Putamen (tissue), 1 donor: ENCODE results near the gene ACADL.

Source experiments
- DNase-seq: peaks from one replicate; pipeline ENCODE4 v3.0.0-alpha.2; 2016; ENCODE audit warnings: low spot score

ACADL gene

DNA sequence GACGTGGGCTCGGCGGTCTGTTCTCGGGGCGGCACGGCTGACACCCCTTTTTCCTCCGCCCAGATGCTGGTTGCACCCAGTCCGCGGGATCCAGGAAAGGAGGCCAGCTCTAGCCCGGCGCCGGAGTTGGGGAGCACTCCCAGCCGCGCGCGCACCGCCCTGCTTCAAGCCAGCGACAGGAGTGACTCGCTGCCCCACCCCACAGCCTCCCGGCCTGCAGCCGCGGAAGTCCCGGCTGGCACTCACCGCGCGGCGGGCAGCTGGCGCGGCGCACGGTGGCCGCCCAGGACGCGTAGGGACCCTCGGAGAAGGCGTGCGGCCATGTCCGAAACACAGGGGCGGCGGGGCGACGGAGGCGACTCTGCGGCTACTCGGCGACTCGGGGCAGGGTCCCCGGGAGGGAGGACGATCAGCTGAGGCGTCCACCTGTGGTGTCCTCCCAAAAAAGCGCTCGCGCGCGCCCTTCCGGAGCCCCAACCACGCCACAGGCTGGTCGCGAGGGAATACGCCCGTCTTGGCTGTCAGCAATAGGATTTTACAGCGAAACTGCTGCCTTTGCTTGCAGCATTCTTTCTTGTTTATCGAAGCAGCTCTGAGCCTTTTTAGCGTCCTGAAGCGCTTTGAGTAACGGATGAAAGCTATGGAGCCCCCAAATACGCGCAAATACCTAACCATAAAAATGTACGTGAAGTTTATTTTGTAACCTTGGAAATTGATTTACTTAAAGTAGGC is at the start of gene ACADL:
TSS of gene ACADL (minus strand) at position 507 of the 732 bp plus-strand sequence. CDS start at position 323, 184 bp downstream.
- DNase-seq, result no peak

DNA sequence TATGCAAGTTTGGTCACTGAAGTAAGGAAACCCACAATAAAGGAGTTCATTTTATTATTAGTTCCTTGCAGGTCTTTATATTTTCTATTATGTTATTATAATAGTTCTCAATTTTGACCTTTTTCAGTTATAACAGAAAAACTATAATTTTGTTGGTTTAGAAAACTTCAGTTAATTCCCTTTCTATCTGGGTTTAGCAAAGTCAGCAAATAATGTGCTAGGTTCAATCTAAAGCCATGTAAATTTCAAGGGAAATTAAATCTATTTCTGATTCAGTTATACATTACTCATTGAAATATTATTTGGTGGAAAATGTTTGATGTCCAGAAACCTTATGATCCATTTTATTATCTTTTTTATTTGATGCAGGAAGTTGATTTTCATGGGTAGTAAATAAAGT is 46.1 kb upstream of the ACADL start:
- no peak for DNase-seq

GRCh38 chr2:210269148-210269547 is 43.9 kb upstream of the ACADL start:
- DNase-seq, result no peak

- no peak for DNase-seq
Measured at GRCh38 chr2:210268281-210268680, 43.0 kb upstream of the ACADL start.

- no peak for DNase-seq
Measured at GRCh38 chr2:210267698-210268097, 42.5 kb upstream of the ACADL start.

DNA sequence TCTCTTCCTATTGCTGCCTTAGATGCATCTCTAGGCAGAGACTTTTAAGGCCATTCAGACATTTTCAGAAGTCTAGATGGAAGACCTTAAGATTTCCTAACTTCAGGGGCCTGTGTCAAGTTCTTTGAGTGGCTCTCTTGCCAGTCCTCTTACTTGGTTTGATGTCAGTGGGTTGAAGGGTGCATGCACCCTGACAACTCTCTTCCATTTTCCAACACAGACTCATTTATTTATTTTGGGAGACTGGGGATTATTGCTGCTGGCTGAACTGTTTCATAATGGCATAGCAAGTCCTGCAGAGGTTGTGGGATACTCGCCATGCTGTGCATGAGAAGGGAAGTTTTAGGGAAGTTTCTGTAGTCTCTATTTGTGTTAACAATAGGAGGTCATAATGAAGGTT is 39.0 kb upstream of the ACADL start:
- no peak for DNase-seq

GRCh38 chr2:210263841-210264240 is 38.6 kb upstream of the ACADL start:
- no peak for DNase-seq

- DNase-seq, result no peak
Measured at GRCh38 chr2:210262036-210262435, 36.8 kb upstream of the ACADL start.

DNA sequence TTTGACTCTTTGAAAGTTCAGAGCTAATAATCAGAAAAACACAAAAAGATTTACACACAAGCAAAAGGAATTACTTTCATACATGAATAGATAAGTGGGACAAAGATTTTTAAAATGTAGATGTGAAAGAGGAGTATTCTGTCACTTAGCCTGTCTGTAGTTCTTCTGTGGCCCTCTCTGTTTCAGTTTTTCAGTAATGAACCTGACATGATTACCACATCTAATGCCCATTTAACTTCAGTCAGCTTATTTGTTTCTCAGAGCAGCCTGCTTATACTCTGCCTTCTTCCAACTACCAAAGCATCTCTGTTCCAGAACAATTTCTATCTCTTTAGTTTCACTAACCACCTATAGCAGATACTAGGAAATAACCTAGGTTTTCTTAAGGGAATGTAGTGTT is 34.4 kb upstream of the ACADL start:
- DNase-seq, result no peak

- no peak for DNase-seq
Measured at GRCh38 chr2:210252699-210253606, 27.7 kb upstream of the ACADL start.

- DNase-seq, result no peak
Measured at GRCh38 chr2:210250622-210251021, 25.4 kb upstream of the ACADL start.

- no peak for DNase-seq
Measured at GRCh38 chr2:210233487-210233886, 8.2 kb upstream of the ACADL start.

DNA sequence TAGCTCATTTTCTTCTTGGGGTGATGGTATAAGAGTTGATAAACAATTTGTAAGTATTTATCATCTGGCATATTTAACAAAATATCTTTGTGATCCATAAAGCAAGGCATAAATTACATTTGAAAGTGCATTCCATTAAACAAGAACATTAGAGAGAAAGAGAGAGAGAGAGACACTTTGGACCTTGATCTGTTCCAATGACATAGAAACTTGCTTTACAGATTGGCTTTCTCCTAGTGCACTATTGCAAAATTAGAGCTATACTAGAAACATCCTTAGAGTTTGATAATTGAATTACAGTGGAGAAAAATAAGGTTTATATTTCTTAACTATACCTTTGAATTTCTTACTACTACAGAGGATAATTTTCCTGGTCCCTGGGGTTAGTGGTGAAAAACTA is 5.7 kb upstream of the ACADL start:
- no peak for DNase-seq

DNA sequence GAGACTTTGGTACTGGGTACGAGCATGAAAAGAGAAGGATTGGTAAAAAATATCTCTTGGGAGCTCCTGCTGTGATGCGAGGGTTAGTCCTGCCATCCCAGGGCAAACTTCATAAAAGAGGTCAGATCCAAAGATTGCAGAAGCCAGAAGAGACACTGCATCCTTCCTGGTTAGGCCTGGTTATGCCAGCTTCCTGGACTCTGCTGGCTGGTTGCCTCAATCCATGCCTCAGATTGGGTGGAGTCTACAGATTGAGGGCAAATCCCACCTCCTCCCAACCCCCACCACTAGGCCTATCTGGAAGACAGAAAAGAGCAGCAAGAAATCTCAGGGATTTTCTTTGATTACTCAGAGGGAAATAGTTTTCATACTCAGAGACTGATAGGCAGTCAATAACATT is 5.3 kb upstream of the ACADL start:
- no peak for DNase-seq

DNA sequence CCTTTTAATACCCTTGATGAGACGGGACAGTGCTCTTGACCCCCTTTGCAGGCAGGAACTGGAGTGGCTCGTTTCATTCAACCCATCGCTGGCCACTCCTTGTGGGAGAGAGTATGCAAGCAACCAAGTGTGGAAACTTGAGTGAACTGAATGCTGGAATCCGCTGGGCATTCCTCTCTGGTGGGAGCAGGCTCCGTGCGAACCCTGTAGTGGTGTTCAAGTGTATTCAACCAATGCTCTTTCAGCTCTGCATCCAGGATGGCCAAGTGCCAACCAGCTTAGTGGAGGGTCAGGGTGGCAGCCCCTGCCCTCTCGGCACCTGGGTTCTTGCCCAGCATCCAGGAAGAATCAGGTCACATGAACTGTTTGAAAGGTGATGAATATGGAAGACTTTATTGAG is 3.3 kb upstream of the ACADL start:
- DNase-seq, result no peak

DNA sequence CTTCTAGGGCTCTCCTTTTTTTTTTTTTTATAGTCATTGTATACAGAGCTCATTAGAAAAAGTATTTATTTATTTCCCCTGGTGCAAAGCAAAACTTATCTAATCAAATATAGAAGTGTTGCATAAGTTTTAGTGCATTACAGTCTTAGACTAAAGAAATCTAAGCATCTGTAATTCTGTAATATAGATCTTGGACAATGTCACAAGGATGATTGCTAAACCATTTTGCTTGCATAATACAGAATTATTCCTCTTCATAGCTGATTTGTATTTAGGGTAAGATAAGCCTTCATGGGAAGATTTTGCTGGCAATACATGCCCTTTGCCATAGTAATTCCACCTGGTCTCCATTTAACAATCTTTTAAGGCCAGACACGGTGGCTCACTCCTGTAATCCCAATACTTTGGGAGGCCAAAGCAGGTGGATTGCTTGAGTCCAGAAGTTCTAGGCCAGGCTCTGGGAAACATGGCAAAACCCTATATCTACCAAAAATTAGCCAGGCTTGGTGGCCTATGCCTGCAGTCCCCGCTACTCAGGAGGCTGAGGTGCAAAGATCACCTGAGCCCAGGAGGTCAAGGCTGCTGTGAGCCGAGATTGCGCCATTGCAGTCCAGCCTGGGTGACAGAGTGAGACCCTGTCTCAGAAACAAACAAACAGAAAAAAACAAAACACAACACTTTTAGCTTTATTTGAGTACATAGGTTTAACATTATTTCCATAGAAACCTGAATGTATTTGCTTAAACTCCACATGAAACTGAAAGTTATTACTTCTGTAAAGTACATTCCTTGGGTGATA is 2.2 kb upstream of the ACADL start:
- DNase-seq, result no peak

DNA sequence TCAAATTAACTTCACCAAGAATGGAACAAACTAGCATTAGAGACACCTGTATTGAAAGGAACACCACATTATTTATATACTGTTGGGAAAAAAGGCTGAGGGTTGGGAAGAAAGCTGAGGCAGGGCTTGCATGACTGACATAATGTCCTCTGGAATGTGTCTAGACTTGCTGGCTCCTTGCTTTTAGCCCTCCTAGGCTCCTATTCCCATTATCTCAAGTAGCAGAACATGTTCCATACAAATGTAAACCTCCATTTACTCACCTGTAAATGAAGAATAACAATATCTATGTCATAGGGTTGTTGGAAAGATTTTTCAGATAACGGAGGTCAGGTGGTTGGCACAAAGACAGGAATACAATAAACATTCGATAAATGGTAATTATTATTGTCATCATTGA is 976 bp upstream of the ACADL start:
- no peak for DNase-seq

GRCh38 chr2:210224591-210224940 is 681 bp downstream of the ACADL start:
- no peak for DNase-seq

DNA sequence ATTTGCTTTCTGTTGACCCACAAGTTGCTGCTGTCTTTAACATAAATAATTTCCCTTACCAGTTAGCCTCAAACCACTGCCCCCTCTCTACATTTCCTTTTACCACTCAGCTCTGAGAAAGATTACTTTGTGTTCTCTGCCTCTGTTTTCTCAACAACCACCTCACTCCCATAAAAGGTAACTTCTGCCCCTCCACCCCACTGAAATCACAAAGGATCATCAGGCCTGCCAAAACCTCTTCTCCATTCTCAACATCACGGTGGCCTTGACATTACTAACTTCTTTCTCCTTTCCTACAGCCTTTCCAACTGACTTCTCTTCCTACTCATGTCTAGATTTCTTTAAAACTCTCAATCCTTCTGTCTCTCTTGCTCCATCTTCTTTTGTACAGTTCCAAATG is 10.1 kb downstream of the ACADL start:
- DNase-seq, result no peak

DNA sequence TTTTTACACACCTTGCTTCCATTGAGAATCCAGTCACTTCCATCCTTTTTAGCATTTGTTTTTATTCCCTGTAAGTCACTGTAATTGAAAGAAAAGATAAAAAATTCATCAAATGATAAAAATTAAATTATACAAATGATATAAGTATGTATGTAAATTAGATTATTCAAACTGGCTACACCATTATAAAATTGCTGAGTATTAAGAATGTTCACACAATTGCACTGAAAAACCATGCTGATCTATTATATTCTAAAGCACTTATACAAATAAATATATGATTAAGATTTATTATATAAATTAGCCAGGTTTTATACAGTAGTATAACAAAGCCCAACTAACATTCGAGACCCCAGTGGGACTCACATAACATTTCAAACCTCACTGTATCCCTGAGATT is 15.1 kb downstream of the ACADL start:
- DNase-seq, result no peak

DNA sequence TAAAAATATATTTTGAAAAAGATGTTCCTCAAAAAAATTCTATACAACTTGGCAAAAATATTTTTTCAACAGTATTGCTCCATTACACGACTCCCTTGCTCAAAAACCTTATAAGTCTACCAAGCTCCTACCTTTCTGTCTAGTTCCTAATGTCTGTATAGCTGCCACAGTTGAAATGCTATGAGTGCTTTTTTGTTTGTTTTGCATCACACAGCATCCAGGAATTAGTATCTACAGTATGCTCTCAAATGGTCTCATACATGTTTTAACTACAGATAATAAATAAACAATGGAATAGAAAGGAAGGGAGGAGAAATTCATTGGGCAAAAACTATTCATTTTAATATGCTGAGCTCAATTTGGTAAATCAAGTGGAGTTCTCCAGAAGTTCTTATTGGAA is 17.3 kb downstream of the ACADL start:
- no peak for DNase-seq

DNA sequence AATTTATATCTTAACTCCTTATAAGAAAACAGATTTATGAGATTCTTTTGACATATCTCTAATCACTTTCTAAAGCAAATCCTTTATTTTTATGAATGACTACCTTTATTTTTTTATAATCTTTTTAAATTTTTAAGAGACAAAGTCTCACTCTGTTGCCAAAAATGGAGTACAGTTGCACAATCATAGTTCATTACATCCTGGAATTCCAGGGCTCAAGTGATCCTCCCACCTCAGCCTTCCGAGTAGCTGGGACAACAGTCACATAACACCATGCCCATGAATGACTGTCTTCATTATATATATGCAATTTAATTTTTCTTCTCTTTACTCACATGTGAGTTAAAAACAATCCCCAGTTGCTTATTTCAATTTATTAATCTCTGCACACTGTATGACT is 21.7 kb downstream of the ACADL start:
- DNase-seq, result no peak

GRCh38 chr2:210203147-210203546 is 22.1 kb downstream of the ACADL start:
- no peak for DNase-seq
